Liver (tissue), 9 donors: ENCODE measurements around the gene ZNF775. TPM values are rescaled to one million over a fixed set of nuclear protein-coding genes. Genes with fewer than 3 reads are reported as not detected.

Experiments used
- DNase-seq: peaks from one replicate; pipeline ENCODE4 v3.0.0-alpha.2; 2017; ENCODE audit warnings: low spot score
- H3K27ac ChIP-seq, 2 donors: one replicate each; pipeline ENCODE4 v1.7.0; 2013; ENCODE audit warnings: inconsistent platforms in 2 of 2, low read length in 2 of 2, control low read depth in 1 of 2, low read depth in 1 of 2, mild to moderate bottlenecking in 1 of 2
- H3K27me3 ChIP-seq, 4 donors: one replicate each; pipeline versions ENCODE4 v1.6.1 to v1.7.0; 2013; ENCODE audit warnings: low read length in 3 of 4, inconsistent platforms in 1 of 4, mild to moderate bottlenecking in 1 of 4, moderate library complexity in 1 of 4; ENCODE audit not compliant: control insufficient read depth in 4 of 4, insufficient read depth in 4 of 4
- H3K36me3 ChIP-seq, 4 donors: one replicate each; pipeline versions ENCODE4 v1.6.1 to v1.7.0; 2013; ENCODE audit warnings: low read length in 3 of 4, mild to moderate bottlenecking in 3 of 4, low read depth in 1 of 4, moderate library complexity in 1 of 4; ENCODE audit not compliant: control insufficient read depth in 4 of 4, insufficient read depth in 3 of 4
- H3K4me1 ChIP-seq, 4 donors: one replicate each; pipeline versions ENCODE4 v1.6.1 to v1.7.0; 2013; ENCODE audit warnings: low read length in 3 of 4, mild to moderate bottlenecking in 3 of 4, moderate library complexity in 1 of 4; ENCODE audit not compliant: control insufficient read depth in 4 of 4, insufficient read depth in 4 of 4
- H3K4me3 ChIP-seq, 3 donors: one replicate each; pipeline versions ENCODE4 v1.6.1 to v1.7.0; 2013; ENCODE audit warnings: low read length in 3 of 3, control low read depth in 1 of 3, low read depth in 1 of 3, mild to moderate bottlenecking in 1 of 3
- H3K9ac ChIP-seq, 2 donors: one replicate each; pipeline ENCODE4 v1.7.0; 2013; ENCODE audit warnings: low read length in 2 of 2, mild to moderate bottlenecking in 2 of 2, moderate library complexity in 2 of 2, control low read depth in 1 of 2, low read depth in 1 of 2
- H3K9me3 ChIP-seq, 4 donors: one replicate each; pipeline versions ENCODE4 v1.6.1 to v1.7.0; 2013; ENCODE audit warnings: low read length in 3 of 4; ENCODE audit not compliant: control insufficient read depth in 4 of 4
- EGR1 ChIP-seq, 2 donors: IDR thresholded peaks; 2 replicates each; pipeline ENCODE4 v1.6.1; 2016 to 2018; ENCODE audit warnings: antibody characterized with exemption in 2 of 2, low read depth in 2 of 2
- FOXA1 ChIP-seq: IDR thresholded peaks from 2 replicates; pipeline ENCODE4 v1.6.1; 2016; ENCODE audit warnings: antibody characterized with exemption
- FOXA2 ChIP-seq: IDR thresholded peaks from 2 replicates; pipeline ENCODE4 v1.6.1; 2016; ENCODE audit warnings: antibody characterized with exemption
- GABPA ChIP-seq, 2 donors: IDR thresholded peaks in 1 of 2; conservative IDR thresholded peaks in 1 of 2; 2 replicates each; pipeline ENCODE4 v1.6.1; 2016; ENCODE audit warnings: antibody characterized with exemption in 2 of 2, mild to moderate bottlenecking in 1 of 2, moderate library complexity in 1 of 2
- HNF4A ChIP-seq, 2 donors: conservative IDR thresholded peaks; 2 replicates each; pipeline ENCODE4 v1.6.1; 2016; ENCODE audit warnings: antibody characterized with exemption in 2 of 2, mild to moderate bottlenecking in 2 of 2
- HNF4G ChIP-seq: IDR thresholded peaks from 2 replicates; pipeline ENCODE4 v1.6.1; 2016; ENCODE audit warnings: antibody characterized with exemption
- JUND ChIP-seq, 2 donors: IDR thresholded peaks; 2 replicates each; pipeline ENCODE4 v1.6.1; 2016; ENCODE audit warnings: antibody characterized with exemption in 2 of 2
- NR2F2 ChIP-seq: IDR thresholded peaks from 2 replicates; pipeline ENCODE4 v1.6.1; 2016; ENCODE audit warnings: antibody characterized with exemption
- RAD21 ChIP-seq, 2 donors: IDR thresholded peaks; 2 replicates each; pipeline ENCODE4 v1.6.1; 2016; ENCODE audit warnings: antibody characterized with exemption in 2 of 2, mild to moderate bottlenecking in 2 of 2
- REST ChIP-seq: IDR thresholded peaks from 2 replicates; pipeline ENCODE4 v1.6.1; 2016; ENCODE audit warnings: antibody characterized with exemption, mild to moderate bottlenecking
- RXRA ChIP-seq, 2 donors: IDR thresholded peaks; 2 replicates each; pipeline ENCODE4 v1.6.1; 2017 to 2018; ENCODE audit warnings: antibody characterized with exemption in 2 of 2, mild to moderate bottlenecking in 1 of 2
- SP1 ChIP-seq: IDR thresholded peaks from 2 replicates; pipeline ENCODE4 v1.6.1; 2018; ENCODE audit warnings: antibody characterized with exemption, mild to moderate bottlenecking
- TAF1 ChIP-seq: conservative IDR thresholded peaks from 2 replicates; pipeline ENCODE4 v1.6.1; 2016; ENCODE audit warnings: antibody characterized with exemption, mild to moderate bottlenecking
- YY1 ChIP-seq: IDR thresholded peaks from 2 replicates; pipeline ENCODE4 v1.6.1; 2016; ENCODE audit warnings: antibody characterized with exemption, mild to moderate bottlenecking
- WGBS: extraction: QIAGEN DNeasy Blood & Tissue Kit; methylation state at CpG from one replicate; pipeline ENCODE4 v1.1.7; 2013; 5-methylcytosine and 5-hydroxymethylcytosine counted together
- polyA plus RNA-seq, 2 donors: library from polyadenylated mRNA; stranded (reverse) in 1 of 2; unstranded in 1 of 2; fragments of 200-250 nt in 1 of 2; fragments of >200 nt in 1 of 2; fragmentation: Nextera tagmentation in 1 of 2; extraction: Ambion mirVana in 1 of 2; gene quantifications; one replicate each; pipeline versions ENCODE4 v1.2.1 to v1.2.3, GENCODE V29; 2013 to 2015
- total RNA-seq, 2 donors: library from RNA; depleted of rRNA; stranded (reverse); fragments of >200 nt; gene quantifications; one replicate each; pipeline ENCODE4 v1.2.3, GENCODE V29; 2014
- TF ChIP-seq, protein P1 (sequence below): fragments of 150-350 bp; IDR thresholded peaks from 2 replicates; pipeline ENCODE4 v1.5.1; 2017; ENCODE audit warnings: improper control_type of control experiment, low read depth, low read length; ENCODE audit not compliant: missing input control
- TF ChIP-seq, protein P2 (sequence below): IDR thresholded peaks from 2 replicates; pipeline ENCODE4 v1.6.1; 2016; ENCODE audit warnings: antibody characterized with exemption
- TF ChIP-seq, protein P3 (sequence below): IDR thresholded peaks from 2 replicates; pipeline ENCODE4 v1.6.1; 2016; ENCODE audit warnings: antibody characterized with exemption
- TF ChIP-seq, protein P4 (sequence below): IDR thresholded peaks from 2 replicates; pipeline ENCODE4 v1.6.1; 2016; ENCODE audit warnings: antibody characterized with exemption
- donor health status: healthy.
- donor health status: healthy.
- donor health status: healthy.
- donor health status: healthy.
- donor health status: healthy.

The ZNF775 gene
- total and polyA plus RNA-seq, 4 donors: 0.08 to 3.1 (median 0.52) TPM

DNA sequence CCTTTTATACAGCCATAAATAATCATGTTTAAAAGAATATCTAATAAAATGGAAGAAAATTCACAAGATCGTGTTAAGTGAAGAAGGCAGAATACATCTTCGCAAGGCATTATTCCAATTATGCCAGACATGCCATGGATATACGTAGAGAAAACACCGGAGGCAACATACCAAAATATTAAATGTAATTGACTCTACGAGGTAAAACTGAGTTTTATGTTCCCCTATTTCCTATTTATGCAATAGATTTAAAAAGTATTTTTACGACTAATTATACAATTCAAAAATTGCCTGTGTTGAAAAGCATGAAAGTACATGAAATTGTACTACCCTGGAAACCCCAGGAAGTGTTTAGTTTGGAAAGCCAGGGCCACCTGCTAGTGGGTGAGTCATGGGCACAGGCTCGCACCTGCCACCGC, 11.4 kb upstream of the ZNF775 start (continued):
- TF ChIP-seq, protein P1, sequence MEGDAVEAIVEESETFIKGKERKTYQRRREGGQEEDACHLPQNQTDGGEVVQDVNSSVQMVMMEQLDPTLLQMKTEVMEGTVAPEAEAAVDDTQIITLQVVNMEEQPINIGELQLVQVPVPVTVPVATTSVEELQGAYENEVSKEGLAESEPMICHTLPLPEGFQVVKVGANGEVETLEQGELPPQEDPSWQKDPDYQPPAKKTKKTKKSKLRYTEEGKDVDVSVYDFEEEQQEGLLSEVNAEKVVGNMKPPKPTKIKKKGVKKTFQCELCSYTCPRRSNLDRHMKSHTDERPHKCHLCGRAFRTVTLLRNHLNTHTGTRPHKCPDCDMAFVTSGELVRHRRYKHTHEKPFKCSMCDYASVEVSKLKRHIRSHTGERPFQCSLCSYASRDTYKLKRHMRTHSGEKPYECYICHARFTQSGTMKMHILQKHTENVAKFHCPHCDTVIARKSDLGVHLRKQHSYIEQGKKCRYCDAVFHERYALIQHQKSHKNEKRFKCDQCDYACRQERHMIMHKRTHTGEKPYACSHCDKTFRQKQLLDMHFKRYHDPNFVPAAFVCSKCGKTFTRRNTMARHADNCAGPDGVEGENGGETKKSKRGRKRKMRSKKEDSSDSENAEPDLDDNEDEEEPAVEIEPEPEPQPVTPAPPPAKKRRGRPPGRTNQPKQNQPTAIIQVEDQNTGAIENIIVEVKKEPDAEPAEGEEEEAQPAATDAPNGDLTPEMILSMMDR: no peak
- no peak for TF ChIP-seq TAF1
- TF ChIP-seq FOXA1: no peak
- peak; percentile 51 for TF ChIP-seq YY1
- peak in 1 of 2 donors; percentile 13 for TF ChIP-seq RXRA (IDR thresholded peaks at IDR 0.05)
- peak; percentile 95 to 96 for TF ChIP-seq JUND (IDR thresholded peaks at IDR 0.05)

GRCh38 chr7:150368096-150368883, 10.8 kb upstream of the ZNF775 start, which contains the start of gene REPIN1:
REPIN1 (plus strand) TSS chr7:150368822; CDS start chr7:150369712, 890 bp downstream.
- peak; percentile 89 for DNase-seq
- peak within 1 kb of the TSS; percentile 98 to 99 for H3K27ac ChIP-seq
- peaks cover 4 to 14% (median 12%) of the 10 kb centered on the region in 4 donors for H3K36me3 ChIP-seq
- peak within 1 kb of the TSS; percentile 76 to 97 (median 82) for H3K4me3 ChIP-seq
- no peaks in the 10 kb centered on the region for H3K9me3 ChIP-seq
- no peaks in the 10 kb centered on the region for H3K27me3 ChIP-seq
- peaks cover 2 to 40% (median 29%) of the 10 kb centered on the region in 4 donors for H3K4me1 ChIP-seq
- TF ChIP-seq, protein P2, sequence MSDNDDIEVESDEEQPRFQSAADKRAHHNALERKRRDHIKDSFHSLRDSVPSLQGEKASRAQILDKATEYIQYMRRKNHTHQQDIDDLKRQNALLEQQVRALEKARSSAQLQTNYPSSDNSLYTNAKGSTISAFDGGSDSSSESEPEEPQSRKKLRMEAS: no peak
- no peak for TF ChIP-seq GABPA (IDR thresholded peaks at IDR 0.05 in 1 of 2, conservative IDR thresholded peaks at IDR 0.05 in 1 of 2)
- no peak for TF ChIP-seq HNF4G
- TF ChIP-seq RAD21 (IDR thresholded peaks at IDR 0.05): no peak
- TF ChIP-seq, protein P1: no peak
- TF ChIP-seq, protein P3, sequence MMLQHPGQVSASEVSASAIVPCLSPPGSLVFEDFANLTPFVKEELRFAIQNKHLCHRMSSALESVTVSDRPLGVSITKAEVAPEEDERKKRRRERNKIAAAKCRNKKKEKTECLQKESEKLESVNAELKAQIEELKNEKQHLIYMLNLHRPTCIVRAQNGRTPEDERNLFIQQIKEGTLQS: no peak
- no peak for TF ChIP-seq SP1
- no peak for TF ChIP-seq TAF1
- TF ChIP-seq FOXA2: no peak
- TF ChIP-seq RXRA (IDR thresholded peaks at IDR 0.05): peak in 1 of 2 donors; percentile 53
- TF ChIP-seq, protein P4, sequence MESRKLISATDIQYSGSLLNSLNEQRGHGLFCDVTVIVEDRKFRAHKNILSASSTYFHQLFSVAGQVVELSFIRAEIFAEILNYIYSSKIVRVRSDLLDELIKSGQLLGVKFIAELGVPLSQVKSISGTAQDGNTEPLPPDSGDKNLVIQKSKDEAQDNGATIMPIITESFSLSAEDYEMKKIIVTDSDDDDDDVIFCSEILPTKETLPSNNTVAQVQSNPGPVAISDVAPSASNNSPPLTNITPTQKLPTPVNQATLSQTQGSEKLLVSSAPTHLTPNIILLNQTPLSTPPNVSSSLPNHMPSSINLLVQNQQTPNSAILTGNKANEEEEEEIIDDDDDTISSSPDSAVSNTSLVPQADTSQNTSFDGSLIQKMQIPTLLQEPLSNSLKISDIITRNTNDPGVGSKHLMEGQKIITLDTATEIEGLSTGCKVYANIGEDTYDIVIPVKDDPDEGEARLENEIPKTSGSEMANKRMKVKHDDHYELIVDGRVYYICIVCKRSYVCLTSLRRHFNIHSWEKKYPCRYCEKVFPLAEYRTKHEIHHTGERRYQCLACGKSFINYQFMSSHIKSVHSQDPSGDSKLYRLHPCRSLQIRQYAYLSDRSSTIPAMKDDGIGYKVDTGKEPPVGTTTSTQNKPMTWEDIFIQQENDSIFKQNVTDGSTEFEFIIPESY: peak; percentile 3
- TF ChIP-seq FOXA1: no peak
- TF ChIP-seq REST: no peak
- TF ChIP-seq HNF4A (conservative IDR thresholded peaks at IDR 0.05): peak in 1 of 2 donors; percentile 13
- peak in 1 of 2 donors; percentile 1 for TF ChIP-seq EGR1 (IDR thresholded peaks at IDR 0.05; ENCODE audit: low read depth in 2 of 2)
- no peak for TF ChIP-seq JUND (IDR thresholded peaks at IDR 0.05)
- TF ChIP-seq NR2F2: no peak
- TF ChIP-seq YY1: no peak
- H3K9ac ChIP-seq: peak within 1 kb of the TSS; percentile 90 to 95
- WGBS: under 1% methylated on average over 85 of the region's 85 CpGs
